Fibroblast of lung (primary cell): ENCODE data around the gene ADAMTS3. TPM values are rescaled to one million over a fixed set of nuclear protein-coding genes. Genes with fewer than 3 reads are reported as not detected.
A peak's percentile ranks its signal among the peaks of the same experiment; 100 is the strongest.

Experiments
- DNase-seq, 2 donors: peaks; one replicate each; pipeline versions ENCODE4 v3.0.0 to v3.0.0-alpha.2; 2010; ENCODE audit warnings: low read depth in 2 of 2
- H2AFZ ChIP-seq: 2 replicates; pipeline ENCODE4 v1.5.1; 2012; ENCODE audit warnings: low read length, control low read depth, inconsistent platforms
- H3K27ac ChIP-seq: 2 replicates; pipeline ENCODE4 v1.5.1; 2011; ENCODE audit warnings: low read length, control low read depth; ENCODE audit not compliant: insufficient read depth
- H3K27me3 ChIP-seq: 2 replicates; pipeline ENCODE4 v1.5.1; 2011; ENCODE audit warnings: mild to moderate bottlenecking, low read length; ENCODE audit not compliant: control insufficient read depth, insufficient read depth
- H3K36me3 ChIP-seq: 2 replicates; pipeline ENCODE4 v1.5.1; 2011; ENCODE audit warnings: low read length; ENCODE audit not compliant: control insufficient read depth, insufficient read depth
- H3K4me1 ChIP-seq: 2 replicates; pipeline ENCODE4 v1.5.1; 2011; ENCODE audit warnings: low read length; ENCODE audit not compliant: control insufficient read depth, insufficient read depth; ENCODE audit errors: extremely low read depth
- H3K4me2 ChIP-seq: 2 replicates; pipeline ENCODE4 v1.5.1; 2011; ENCODE audit warnings: low read length, control low read depth; ENCODE audit not compliant: insufficient read depth; ENCODE audit errors: extremely low read depth
- H3K4me3 ChIP-seq, 4 experiments: fragments of 200-600 bp in 1 of 4; sonication (generic) in 1 of 4; replicated peaks in 1 of 4; 2 replicates each; pipeline ENCODE4 v1.5.1; 2011 to 2016; ENCODE audit warnings: low read length in 4 of 4, low read depth in 3 of 4, mild to moderate bottlenecking in 3 of 4, control low read depth in 2 of 4, inconsistent platforms in 1 of 4, mixed read lengths in 1 of 4; ENCODE audit not compliant: insufficient read depth in 1 of 4; ENCODE audit errors: control extremely low read depth in 1 of 4
- H3K79me2 ChIP-seq: 2 replicates; pipeline ENCODE4 v1.5.1; 2012; ENCODE audit warnings: mild to moderate bottlenecking, low read length, inconsistent platforms; ENCODE audit not compliant: control insufficient read depth, insufficient read depth
- H3K9ac ChIP-seq: 2 replicates; pipeline ENCODE4 v1.5.1; 2011; ENCODE audit warnings: mild to moderate bottlenecking, low read length, control low read depth; ENCODE audit not compliant: insufficient read depth
- H3K9me3 ChIP-seq: 2 replicates; pipeline ENCODE4 v1.5.1; 2012; ENCODE audit warnings: low read depth, low read length; ENCODE audit not compliant: control insufficient read depth, insufficient read depth
- H4K20me1 ChIP-seq: 2 replicates; pipeline ENCODE4 v1.5.1; 2011; ENCODE audit warnings: low read length; ENCODE audit not compliant: control insufficient read depth, insufficient read depth; ENCODE audit errors: extremely low read depth
- CTCF ChIP-seq, 2 donors: IDR thresholded peaks in 1 of 2; conservative IDR thresholded peaks in 1 of 2; 1 replicate in 1 of 2; 2 replicates in 1 of 2; pipeline ENCODE4 v1.5.1; 2011 to 2012; ENCODE audit warnings: low read length in 2 of 2, control low read depth in 1 of 2, inconsistent platforms in 1 of 2, low read depth in 1 of 2, mild to moderate bottlenecking in 1 of 2
- EZH2 ChIP-seq: IDR thresholded peaks from 2 replicates; pipeline ENCODE4 v1.5.1; 2012; ENCODE audit warnings: low read length, control low read depth, mild to moderate bottlenecking; ENCODE audit errors: missing control alignments
- polyA plus RNA-seq, 2 donors: library from polyadenylated mRNA; depleted of rRNA in 1 of 2; stranded (reverse) in 1 of 2; unstranded in 1 of 2; fragments of >200 nt; gene quantifications; 2 replicates each; pipeline ENCODE4 v1.2.1, GENCODE V29; 2011 to 2012; ENCODE audit warnings: missing spikeins in 1 of 2
- total RNA-seq: library from RNA; depleted of rRNA; stranded (reverse); fragments of >200 nt; gene quantifications from 2 replicates; pipeline ENCODE4 v1.2.1, GENCODE V29; 2014

ADAMTS3 gene
- total and polyA plus RNA-seq, 2 donors (not counting 1 experiment from before 2014, with no cell fraction given), result 0.86 to 2.1 TPM

GRCh38 chr4:72564184-72564583 is 4.8 kb downstream of the ADAMTS3 start:
- H2AFZ ChIP-seq, result no peak overlapping the region
- no peaks in the 10 kb centered on the region for H3K27me3 ChIP-seq
- no peaks in the 10 kb centered on the region for H3K79me2 ChIP-seq
- H3K27ac ChIP-seq, result no peak overlapping the region
- peak; percentile 48 to 67 for DNase-seq
- H3K36me3 ChIP-seq, result no peaks in the 10 kb centered on the region
- H3K9me3 ChIP-seq, result no peaks in the 10 kb centered on the region
- no peaks in the 10 kb centered on the region for H3K4me1 ChIP-seq
- TF ChIP-seq EZH2 (no peak), CTCF (conservative IDR thresholded peaks at IDR 0.05 in 1 of 2, IDR thresholded peaks at IDR 0.05 in 1 of 2; ENCODE audit: low read depth in 1 of 2, low read length in 2 of 2) (no peak)
- H3K4me2 ChIP-seq, result no peak overlapping the region
- no peaks in the 10 kb centered on the region for H4K20me1 ChIP-seq
- H3K9ac ChIP-seq, result no peak overlapping the region
- no peak overlapping the region for H3K4me3 ChIP-seq

- no peaks in the 10 kb centered on the region for H3K27me3 ChIP-seq
Observed at GRCh38 chr4:72558655-72559054, 10.4 kb downstream of the ADAMTS3 start.

GRCh38 chr4:72557021-72557420 is 12.0 kb downstream of the ADAMTS3 start:
- no peaks in the 10 kb centered on the region for H3K9me3 ChIP-seq
- no peak for TF ChIP-seq CTCF (conservative IDR thresholded peaks at IDR 0.05 in 1 of 2, IDR thresholded peaks at IDR 0.05 in 1 of 2; ENCODE audit: low read depth in 1 of 2, low read length in 2 of 2)
- no peak for TF ChIP-seq EZH2
- H3K9ac ChIP-seq, result no peak overlapping the region
- no peaks in the 10 kb centered on the region for H4K20me1 ChIP-seq
- H3K4me1 ChIP-seq, result no peaks in the 10 kb centered on the region
- H3K36me3 ChIP-seq, result no peaks in the 10 kb centered on the region
- no peak overlapping the region for H3K27ac ChIP-seq
- no peak overlapping the region for H3K4me2 ChIP-seq
- no peak overlapping the region for H3K4me3 ChIP-seq
- peak in 1 of 2 donors; percentile 48 for DNase-seq
- H2AFZ ChIP-seq, result no peak overlapping the region
- H3K27me3 ChIP-seq, result no peaks in the 10 kb centered on the region
- H3K79me2 ChIP-seq, result no peaks in the 10 kb centered on the region

More at GRCh38 chr4:72558655-72559054, 10.4 kb downstream of the ADAMTS3 start:
- no peak overlapping the region for H3K4me3 ChIP-seq
- no peak overlapping the region for H3K4me2 ChIP-seq
- H3K27ac ChIP-seq, result no peak overlapping the region
- no peaks in the 10 kb centered on the region for H4K20me1 ChIP-seq
- no peaks in the 10 kb centered on the region for H3K36me3 ChIP-seq
- DNase-seq, result no peak
- no peaks in the 10 kb centered on the region for H3K4me1 ChIP-seq
- no peak overlapping the region for H3K9ac ChIP-seq
- H3K79me2 ChIP-seq, result no peaks in the 10 kb centered on the region
- H3K9me3 ChIP-seq, result no peaks in the 10 kb centered on the region
- TF ChIP-seq CTCF (conservative IDR thresholded peaks at IDR 0.05 in 1 of 2, IDR thresholded peaks at IDR 0.05 in 1 of 2; ENCODE audit: low read depth in 1 of 2, low read length in 2 of 2), result no peak
- TF ChIP-seq EZH2, result no peak
- no peak overlapping the region for H2AFZ ChIP-seq
